GM18867 (cell line): Measurements from ENCODE around the gene MAK.
"Not testable (repeated sequence)": the region's sequence is repeated elsewhere in the genome, so short reads cannot be mapped to it uniquely, and the experiment has no call there.

ENCODE experiments used
- ATAC-seq: cut with Tn5 transposase; IDR thresholded peaks from one replicate; pipeline ENCODE4 v1.9.1; 2021; ENCODE audit warnings: mild to moderate bottlenecking, moderate library complexity; ENCODE audit not compliant: unreplicated experiment

The MAK gene

DNA sequence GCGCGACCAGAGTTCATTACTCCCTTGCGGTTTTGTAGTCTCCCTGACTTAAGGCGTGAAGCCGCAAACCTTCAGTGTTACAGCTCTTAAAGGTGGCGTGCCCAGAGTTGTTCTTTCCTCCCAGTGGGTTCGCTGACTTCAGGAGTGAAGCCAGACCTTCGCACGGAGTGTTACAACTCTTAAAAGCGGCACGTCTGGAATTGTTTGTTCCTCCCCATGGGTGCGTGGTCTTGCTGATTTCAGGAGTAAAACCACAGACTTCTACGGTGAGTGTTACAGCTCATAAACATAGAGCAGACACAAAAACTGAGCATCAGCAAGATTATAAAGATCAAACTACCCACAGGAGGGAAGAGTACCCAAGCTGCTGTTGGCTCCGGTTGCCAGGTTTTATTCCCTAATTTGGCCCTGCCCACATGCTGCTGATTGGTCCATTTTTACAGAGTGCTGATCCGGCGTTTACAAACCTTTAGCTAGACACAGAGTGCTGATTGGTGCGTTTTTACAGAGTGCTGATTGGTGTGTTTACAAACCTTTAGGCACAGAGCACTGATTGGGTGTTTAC, 105.1 kb downstream of the MAK start:
- ATAC-seq = no peak

DNA sequence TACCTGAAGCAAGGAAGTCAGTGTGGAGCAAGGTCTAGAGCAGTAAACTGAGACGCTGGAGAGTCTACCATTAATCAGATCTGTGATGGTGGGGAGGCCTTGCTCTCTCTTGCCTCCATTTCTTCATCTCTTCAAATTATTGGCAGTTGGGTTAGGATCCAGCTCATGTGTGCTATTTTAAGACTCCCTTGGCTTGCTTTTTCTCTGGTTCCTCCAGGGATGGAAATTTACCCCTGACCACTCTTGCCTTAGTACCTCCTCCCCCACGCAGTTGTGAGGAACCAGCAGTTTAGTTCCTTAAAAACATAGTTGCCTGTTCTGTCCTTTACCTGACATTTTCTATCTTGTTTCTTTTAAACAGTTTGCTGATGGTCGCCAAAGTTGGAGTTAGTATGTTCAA, 108.1 kb downstream of the MAK start:
- ATAC-seq = no peak

DNA sequence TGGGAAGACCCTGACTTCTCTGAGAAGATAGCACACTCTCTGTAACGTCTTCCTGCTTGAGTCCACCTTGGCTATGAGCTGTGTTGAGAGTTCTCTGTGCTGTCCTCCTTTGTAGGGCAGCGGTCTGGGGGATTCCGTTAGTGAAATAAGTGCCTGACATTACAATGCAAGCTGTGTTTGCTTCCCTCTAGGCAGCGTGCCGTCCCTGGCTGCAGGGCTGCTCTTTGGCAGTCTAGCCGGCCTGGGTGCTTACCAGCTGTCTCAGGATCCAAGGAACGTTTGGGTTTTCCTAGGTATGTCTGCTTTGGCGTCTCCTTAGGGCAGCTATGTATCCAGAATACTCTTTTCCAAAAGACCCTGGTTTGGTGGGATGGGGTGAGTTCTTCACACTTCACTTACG, 112.6 kb downstream of the MAK start:
- ATAC-seq = no peak

DNA sequence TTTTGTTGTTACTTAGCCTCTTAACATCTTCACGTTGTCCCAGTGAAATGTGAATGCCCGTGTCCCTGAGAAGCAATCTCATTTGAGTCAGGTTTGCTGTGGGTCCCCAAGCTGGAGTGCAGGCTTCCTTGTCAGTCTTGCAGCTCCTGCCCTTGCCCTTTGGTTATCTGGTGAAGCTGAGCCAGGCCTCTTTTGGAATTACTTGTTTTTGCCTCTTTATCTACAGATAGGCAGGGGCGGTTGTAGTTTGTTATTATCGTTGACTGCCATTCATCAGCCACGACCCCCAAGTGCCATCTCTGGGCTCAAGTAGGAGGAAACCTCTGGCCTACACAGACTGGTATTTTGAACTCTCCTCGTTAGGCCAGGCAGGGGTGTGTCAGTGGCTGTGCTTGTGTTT, 113.3 kb downstream of the MAK start:
- no peak for ATAC-seq

DNA sequence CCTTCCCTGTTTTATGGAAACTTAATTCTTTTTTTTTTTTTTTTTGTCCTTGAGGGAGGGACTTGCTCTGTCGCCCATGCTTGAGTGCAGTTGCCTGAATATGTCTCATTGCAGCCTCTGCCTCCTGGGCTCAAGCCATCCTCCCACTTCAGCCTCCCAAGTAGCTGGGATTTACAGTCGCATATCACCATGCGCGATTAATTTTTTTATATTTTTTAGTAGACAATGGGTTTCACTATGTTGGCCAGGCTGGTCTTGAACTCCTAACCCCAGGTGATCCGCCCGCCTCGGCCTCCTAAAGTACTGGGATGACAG, 114.8 kb downstream of the MAK start:
- no peak for ATAC-seq

DNA sequence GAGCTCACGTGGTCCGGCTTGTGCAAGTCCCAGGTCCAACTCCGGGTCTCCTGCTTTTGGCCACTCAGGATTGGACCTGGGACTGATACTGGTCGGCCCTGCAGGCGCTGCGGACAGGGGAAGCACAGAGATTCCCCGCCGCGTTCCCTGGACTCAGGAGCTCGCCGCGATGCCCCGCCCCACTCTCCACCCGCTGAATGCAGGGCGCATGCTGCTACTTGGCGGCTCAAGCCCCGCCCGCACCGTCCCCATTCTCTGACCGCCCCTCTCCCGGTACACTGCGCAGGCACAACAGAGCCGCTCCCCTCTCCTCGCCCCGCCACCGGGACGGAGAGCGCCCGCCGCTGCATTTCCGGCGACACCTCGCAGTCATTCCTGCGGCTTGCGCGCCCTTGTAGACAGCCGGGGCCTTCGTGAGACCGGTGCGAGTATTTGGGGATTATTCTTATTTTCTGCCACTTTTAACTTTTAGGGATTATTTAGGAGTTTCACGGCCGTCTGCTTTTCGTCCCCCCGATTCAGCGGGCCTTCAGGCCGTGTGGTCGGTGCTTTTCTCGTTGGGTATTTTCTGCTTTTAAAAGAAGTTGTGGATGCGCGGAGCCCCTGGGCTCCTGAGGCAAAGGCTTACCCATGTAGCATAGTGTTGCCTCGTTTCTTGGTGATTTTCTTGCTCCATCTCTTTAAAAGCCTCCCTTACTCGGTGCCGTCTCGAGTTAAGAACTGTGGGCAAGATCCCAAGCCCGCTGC, 115.3 kb downstream of the MAK start, which contains the start of gene TMEM14C:
TSS of gene TMEM14C (plus strand) at position 251 of the 747 bp plus-strand sequence. CDS start 1,544 bp downstream, outside the sequence.
- peak; percentile 92 for ATAC-seq

DNA sequence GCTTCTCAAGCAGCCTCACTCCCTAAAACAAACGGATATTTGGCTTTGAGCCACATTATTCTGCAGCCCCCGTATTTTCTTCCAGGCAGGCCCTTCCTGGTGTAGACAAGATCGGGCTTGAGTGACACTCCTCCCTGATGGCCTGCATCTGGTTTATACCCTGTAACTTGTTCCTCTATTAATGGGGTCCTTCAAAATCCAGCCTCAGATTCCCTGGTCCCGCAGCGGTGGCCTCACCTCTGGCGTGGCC, 115.8 kb downstream of the MAK start:
- no peak for ATAC-seq

DNA sequence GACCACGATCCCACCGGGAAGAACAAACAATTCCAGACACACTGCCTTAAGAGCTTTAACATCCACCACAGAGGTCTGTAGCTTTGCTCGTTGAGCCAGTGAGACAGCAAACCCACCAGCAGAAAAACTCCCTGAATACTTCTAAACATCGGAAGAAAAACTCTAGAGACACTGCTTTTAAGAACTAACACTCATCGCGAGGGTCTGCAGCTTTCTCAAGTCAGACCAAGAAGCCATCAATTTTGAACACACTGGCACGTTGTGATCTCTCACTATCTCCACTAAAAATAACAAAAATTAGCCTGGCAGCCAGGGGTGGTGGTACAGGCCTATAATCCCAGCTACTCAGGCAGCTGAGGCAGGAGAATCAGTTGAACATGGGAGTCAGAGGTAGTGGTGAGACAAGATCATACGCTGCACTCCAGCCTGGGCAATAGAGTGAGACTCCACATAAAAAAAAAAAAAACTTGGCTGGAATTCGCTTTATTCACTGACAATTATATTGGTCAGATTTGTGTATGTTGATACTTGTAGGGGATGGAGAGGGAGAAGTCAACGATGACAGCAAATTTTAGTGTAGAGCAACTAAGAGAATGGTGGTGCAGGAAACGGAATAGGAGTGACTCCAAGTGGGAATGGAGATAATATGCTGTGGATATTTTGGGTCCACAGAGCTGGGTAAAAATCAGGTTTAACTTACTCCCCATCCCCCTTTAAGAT, 116.3 kb downstream of the MAK start:
- ATAC-seq = no peak

DNA sequence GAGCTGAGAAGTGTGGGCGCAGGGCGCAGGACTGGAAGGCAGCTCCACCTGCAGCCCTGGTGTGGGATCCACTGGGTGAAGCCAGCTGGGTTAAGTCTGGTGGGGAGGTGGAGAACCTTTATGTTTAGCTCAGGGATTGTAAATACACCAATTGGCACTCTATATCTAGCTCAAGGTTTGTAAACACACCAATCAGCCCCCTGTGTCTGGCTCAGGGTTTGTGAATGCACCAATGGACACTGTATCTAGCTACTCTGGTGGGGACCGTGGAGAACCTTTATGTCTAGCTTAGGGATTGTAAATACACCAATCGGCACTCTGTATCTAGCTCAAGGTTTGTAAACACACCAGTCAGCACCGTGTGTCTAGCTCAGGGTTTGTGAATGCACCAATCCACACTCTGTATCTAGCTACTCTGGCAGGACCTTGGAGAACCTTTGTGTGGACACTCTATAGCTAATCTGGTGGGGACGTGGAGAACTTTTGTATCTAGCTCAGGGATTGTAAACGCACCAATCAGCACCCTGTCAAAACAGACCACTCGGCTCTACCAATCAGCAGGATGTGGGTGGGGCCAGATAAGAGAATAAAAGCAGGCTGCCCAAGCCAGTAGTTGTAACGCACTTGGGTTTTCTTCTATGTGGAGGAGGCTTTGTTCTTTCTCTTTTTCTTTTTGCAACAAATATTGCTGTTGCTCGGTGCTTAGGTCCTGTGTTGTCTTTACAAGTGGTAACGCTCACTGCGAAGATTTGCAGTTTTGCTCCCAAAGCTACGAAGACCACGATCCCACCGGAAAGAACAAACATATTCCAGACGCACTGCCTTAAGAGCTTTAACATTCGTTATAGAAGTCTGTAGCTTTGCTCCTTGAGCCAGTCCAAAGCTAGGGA, 117.1 kb downstream of the MAK start:
- not testable (repeated sequence) for ATAC-seq

DNA sequence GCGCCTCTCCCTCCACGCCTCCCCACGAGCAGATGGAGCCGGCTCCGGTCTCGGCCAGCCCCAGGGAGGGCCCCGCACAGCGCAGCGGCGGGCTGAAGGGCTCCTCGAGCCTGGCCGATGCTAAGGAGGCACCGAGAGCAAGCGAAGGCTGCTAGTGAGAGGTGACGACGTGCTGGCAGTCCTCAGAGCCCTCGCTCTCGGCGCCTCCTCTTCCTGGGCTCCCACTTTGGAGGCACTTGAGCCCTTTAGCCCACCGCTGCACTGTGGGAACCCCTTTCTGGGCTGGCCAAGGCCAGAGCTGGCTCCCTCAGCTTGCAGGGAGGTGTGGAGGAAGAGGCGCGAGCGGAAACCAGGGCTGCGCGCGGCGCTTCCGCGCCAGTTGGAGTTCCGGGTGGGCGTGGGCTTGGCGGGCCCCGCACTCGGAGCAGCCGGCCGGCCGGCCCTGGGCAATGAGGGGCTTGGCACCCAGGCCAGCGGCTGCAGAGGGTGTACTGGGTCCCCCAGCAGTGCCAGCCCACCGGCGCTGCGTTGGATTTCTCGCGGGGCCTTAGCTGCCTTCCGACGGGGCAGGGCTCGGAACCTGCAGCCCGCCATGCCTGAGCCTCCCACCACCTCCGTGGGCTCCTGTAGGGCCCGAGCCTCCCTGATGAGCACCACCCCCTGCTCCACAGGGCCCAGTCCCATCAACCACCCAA, 117.9 kb downstream of the MAK start:
- peak; percentile 33 for ATAC-seq

DNA sequence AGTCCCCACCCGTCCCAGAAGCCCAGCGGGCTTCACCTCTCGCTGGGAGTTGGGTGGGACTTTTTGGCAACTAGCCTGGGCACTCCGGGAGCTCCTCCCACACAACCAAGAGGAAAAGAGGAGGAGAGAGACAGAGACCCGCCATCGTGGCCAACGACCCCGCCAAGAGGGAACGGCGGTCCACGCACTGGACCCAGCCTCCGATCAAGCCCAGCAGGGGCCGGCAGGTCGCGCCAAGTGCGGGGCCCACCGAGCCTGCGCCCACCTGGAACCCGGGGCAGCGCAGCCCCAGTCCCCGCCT, 118.4 kb downstream of the MAK start:
- ATAC-seq = no peak

DNA sequence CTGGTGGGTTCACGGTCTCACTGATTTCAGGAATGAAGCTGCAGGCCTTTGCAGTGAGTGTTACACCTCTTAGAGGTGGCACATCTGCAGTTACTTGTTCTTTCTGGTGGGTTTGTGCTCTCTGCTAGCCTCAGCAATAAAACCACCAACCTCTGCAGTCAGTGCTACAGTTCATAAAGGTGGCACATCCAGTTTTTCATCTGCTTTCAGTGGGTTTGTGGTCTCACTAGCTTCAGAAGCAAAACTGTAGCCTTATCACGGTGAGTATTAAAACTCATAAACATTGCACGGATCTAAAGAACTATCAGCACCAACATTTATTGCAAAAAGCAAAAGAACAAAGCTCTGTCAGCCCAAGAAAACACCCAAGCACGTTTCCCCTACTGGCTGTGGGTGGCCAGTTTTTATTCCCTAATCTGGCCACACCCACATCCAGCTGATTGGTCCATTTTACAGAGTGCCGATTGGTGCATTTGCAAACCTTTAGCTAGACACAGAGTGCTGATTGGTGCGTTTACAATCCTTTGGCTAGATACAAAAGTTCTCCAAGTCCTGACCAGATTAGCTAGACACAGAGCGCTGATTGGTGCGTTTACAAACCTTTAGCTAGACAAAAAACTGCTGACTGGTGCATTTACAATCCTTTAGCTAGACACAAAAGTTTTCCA, 118.9 kb downstream of the MAK start:
- no peak for ATAC-seq

DNA sequence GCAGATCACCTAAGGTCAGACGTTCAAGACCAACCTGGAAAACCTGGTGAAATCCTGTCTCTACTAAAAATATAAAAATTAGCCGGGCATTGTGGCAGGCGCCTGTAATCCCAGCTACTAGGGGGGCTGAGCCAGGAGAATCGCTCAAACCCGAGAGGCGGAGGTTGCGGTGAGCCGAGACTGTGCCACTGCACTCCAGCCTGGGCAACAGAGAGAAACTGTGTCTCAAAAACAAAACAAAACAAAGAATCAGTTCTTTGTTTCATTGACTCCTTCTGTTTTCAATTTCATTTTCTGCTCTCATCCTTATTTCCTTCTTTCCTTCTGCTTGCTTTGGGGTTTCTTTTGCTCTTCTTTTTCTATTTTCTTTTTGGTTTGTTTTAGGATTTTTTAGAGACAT, 124.4 kb downstream of the MAK start:
- no peak for ATAC-seq
